ENCODE results near the gene OGA. TPM values are rescaled to one million over a fixed set of nuclear protein-coding genes. Genes with fewer than 3 reads are reported as not detected.

OGA gene
- total RNA-seq, 3 donors from 2014 or later, result 52.0 to 72.2 (median 64.5) TPM

- DNase-seq (no peak), ATAC-seq (no peak)
- no peaks in the 10 kb centered on the region for H3K9me3 Mint-ChIP-seq
- H3K36me3 Mint-ChIP-seq (ENCODE audit: insufficient read depth), result peaks cover 14% of the 10 kb centered on the region
- H3K27me3 Mint-ChIP-seq (ENCODE audit: low read depth), result peaks cover 41% of the 10 kb centered on the region
- H3K4me3 Mint-ChIP-seq, result peak overlapping the region; percentile 70
- peaks cover 48% of the 10 kb centered on the region for H3K4me1 Mint-ChIP-seq (ENCODE audit: low read depth)
Measured at GRCh38 chr10:101778781-101779543, 39.3 kb downstream of the OGA start.

DNA sequence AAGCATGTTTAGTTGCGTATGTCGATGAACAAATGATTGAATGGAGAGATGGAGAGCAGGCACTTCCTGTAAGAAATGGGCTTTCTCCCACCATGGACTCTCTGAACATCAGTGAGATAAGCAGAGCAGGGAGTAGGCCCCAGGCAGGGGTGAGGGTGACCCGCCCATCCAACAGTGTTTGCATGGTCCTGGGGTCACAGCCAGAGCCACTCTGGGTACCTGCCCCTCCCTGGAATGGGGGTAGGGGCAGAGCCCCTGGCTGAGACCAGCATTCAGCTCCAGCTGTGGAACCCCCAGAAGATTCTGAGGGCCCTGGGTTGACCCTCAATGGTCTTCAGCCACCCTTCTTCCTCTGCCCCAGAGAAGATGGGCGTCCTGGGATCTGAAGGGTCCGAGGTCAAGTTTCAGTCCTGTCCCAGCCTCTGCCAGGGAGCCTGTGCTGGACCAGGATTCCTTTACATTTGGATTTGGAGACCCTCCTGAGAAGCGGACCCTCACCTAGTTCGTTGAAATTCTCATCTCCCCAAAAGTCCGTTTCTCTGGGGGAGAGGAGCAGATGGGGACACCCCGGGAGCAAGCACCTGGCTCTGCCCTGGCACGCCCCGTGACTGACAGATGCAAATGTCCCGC, 40.0 kb downstream of the OGA start:
- no peaks in the 10 kb centered on the region for H3K9me3 Mint-ChIP-seq
- H3K4me1 Mint-ChIP-seq (ENCODE audit: low read depth), result peaks cover 46% of the 10 kb centered on the region
- DNase-seq, result no peak
- peak overlapping the region; percentile 70 for H3K4me3 Mint-ChIP-seq
- ATAC-seq, result no peak
- peaks cover 12% of the 10 kb centered on the region for H3K36me3 Mint-ChIP-seq (ENCODE audit: insufficient read depth)
- H3K27me3 Mint-ChIP-seq (ENCODE audit: low read depth), result peaks cover 48% of the 10 kb centered on the region

GRCh38 chr10:101777619-101778145, 40.6 kb downstream of the OGA start:
- ATAC-seq (no peak), DNase-seq (no peak)
- no peaks in the 10 kb centered on the region for H3K9me3 Mint-ChIP-seq
- H3K4me1 Mint-ChIP-seq (ENCODE audit: low read depth), result peaks cover 42% of the 10 kb centered on the region
- peaks cover 12% of the 10 kb centered on the region for H3K36me3 Mint-ChIP-seq (ENCODE audit: insufficient read depth)
- peaks cover 53% of the 10 kb centered on the region for H3K27me3 Mint-ChIP-seq (ENCODE audit: low read depth)
- no peak overlapping the region for H3K4me3 Mint-ChIP-seq

- Mint-ChIP-seq H3K36me3 (ENCODE audit: insufficient read depth) (peaks cover 7% of the 10 kb centered on the region), H3K27me3 (ENCODE audit: low read depth) (peaks cover 64% of the 10 kb centered on the region), H3K4me1 (ENCODE audit: low read depth) (peaks cover 34% of the 10 kb centered on the region), H3K9me3 (no peaks in the 10 kb centered on the region), H3K4me3 (peak overlapping the region; percentile 11)
- no peak for DNase-seq
- ATAC-seq, result no peak
Measured at GRCh38 chr10:101776161-101776817, 42.0 kb downstream of the OGA start.

GRCh38 chr10:101775273-101776160, 42.7 kb downstream of the OGA start, which contains the start of gene FGF8:
TSS of gene FGF8 (minus strand) at chr10:101776114. CDS start at chr10:101775900, 214 bp downstream.
- H3K4me1 Mint-ChIP-seq (ENCODE audit: low read depth), result peaks cover 29% of the 10 kb centered on the region
- H3K36me3 Mint-ChIP-seq (ENCODE audit: insufficient read depth), result peaks cover 7% of the 10 kb centered on the region
- no peak for ATAC-seq
- H3K4me3 Mint-ChIP-seq, result peak within 1 kb of the TSS; percentile 26
- DNase-seq, result no peak
- H3K9me3 Mint-ChIP-seq, result no peaks in the 10 kb centered on the region
- H3K27me3 Mint-ChIP-seq (ENCODE audit: low read depth), result peaks cover 67% of the 10 kb centered on the region

DNA sequence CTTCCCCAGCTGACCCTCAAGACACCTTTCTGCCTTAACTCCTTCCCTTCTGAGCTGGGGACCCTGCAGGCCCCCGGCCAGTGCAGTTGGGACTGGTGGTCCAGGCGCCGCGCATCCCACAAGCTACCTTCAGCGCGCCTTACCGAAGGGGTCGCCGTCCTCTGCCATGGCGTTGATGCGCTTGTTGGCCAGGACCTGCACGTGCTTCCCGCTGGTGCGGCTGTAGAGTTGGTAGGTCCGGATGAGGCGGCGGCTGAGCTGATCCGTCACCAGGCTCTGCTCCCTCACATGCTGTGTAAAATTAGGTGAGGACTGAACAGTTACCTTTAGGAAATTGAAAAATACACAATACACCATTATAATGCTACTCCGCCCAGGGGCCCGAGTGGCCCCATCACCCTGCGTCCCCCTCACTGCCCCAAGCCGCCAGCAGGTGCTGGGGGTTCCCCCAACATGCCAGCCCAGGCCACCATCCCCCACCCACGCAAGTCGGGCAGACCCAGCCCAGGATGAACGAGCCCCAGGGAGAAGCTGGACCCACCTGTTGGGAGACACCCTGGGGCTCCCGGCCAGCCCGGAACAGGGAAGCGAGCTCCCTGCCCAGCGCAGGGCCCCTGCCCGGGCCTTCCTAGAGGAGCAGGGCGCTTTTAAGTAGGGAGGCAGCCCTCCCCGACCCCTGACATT, 43.5 kb downstream of the OGA start:
- no peak for DNase-seq
- no peaks in the 10 kb centered on the region for H3K9me3 Mint-ChIP-seq
- H3K4me3 Mint-ChIP-seq, result peak overlapping the region; percentile 26
- peaks cover 7% of the 10 kb centered on the region for H3K36me3 Mint-ChIP-seq (ENCODE audit: insufficient read depth)
- peak in 1 of 2 donors; percentile 34 for ATAC-seq
- H3K4me1 Mint-ChIP-seq (ENCODE audit: low read depth), result peaks cover 25% of the 10 kb centered on the region
- peaks cover 69% of the 10 kb centered on the region for H3K27me3 Mint-ChIP-seq (ENCODE audit: low read depth)

GRCh38 chr10:101773923-101774588, 44.2 kb downstream of the OGA start:
- Mint-ChIP-seq H3K27me3 (ENCODE audit: low read depth) (peaks cover 71% of the 10 kb centered on the region), H3K4me3 (peak overlapping the region; percentile 37)

GRCh38 chr10:101772895-101773761, 45.1 kb downstream of the OGA start:
- DNase-seq (no peak), ATAC-seq (no peak)
- Mint-ChIP-seq H3K9me3 (no peaks in the 10 kb centered on the region), H3K27me3 (ENCODE audit: low read depth) (peaks cover 66% of the 10 kb centered on the region), H3K4me1 (ENCODE audit: low read depth) (peaks cover 13% of the 10 kb centered on the region), H3K36me3 (ENCODE audit: insufficient read depth) (peaks cover 7% of the 10 kb centered on the region), H3K4me3 (no peak overlapping the region)

More at GRCh38 chr10:101773923-101774588, 44.2 kb downstream of the OGA start:
- H3K4me1 Mint-ChIP-seq (ENCODE audit: low read depth), result peaks cover 19% of the 10 kb centered on the region
- no peak for DNase-seq
- H3K9me3 Mint-ChIP-seq, result no peaks in the 10 kb centered on the region
- peaks cover 7% of the 10 kb centered on the region for H3K36me3 Mint-ChIP-seq (ENCODE audit: insufficient read depth)
- no peak for ATAC-seq

DNA sequence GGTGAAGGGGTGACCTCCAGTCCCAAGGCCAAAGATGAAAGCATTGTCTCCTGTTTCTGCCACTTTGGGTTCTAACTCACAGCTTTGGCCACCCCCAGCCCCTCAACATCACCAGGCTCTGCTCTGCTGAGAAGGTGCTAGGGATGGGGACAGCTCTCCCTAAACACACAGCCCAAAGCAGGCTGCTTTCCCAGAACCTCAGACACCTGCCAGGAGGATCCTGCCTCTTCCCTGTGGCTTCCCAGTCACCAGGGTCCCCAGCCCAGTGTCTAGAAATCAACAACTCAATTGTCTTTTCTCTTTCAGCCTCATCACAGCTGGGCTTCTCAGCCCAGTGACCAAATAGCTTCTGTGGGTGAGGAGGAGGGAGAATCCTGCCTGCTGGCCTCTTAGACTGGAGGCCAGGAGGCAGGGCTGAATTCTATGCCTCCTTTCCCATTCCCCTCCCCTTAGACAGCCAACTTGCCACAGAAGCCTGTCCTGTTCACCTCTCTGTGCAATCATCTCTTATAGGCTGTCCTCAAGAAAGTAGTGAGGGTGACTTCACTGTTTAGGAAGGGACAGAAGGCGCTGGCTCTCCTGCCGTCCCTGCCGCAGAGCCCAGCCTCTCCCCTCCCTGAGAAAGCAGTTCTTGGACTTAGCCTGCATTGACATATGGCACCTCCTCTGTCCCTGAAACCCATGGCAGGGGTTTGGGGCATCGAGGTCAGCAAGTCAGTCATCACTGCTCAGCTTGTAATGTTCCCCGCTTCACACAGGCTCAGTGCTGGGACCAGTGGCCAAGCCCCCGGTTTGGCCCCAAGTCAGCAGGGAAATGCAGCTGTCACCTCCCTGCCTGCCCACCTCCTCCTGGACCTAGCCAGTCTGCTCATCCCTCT, 46.0 kb downstream of the OGA start:
- H3K4me1 Mint-ChIP-seq (ENCODE audit: low read depth), result peaks cover 12% of the 10 kb centered on the region
- DNase-seq, result no peak
- H3K9me3 Mint-ChIP-seq, result no peaks in the 10 kb centered on the region
- H3K27me3 Mint-ChIP-seq (ENCODE audit: low read depth), result peaks cover 61% of the 10 kb centered on the region
- H3K36me3 Mint-ChIP-seq (ENCODE audit: insufficient read depth), result no peaks in the 10 kb centered on the region
- H3K4me3 Mint-ChIP-seq, result no peak overlapping the region
- no peak for ATAC-seq

GRCh38 chr10:101771380-101771779, 46.9 kb downstream of the OGA start:
- H3K4me3 Mint-ChIP-seq, result no peak overlapping the region
- no peaks in the 10 kb centered on the region for H3K36me3 Mint-ChIP-seq (ENCODE audit: insufficient read depth)
- no peaks in the 10 kb centered on the region for H3K9me3 Mint-ChIP-seq
- ATAC-seq, result no peak
- H3K27me3 Mint-ChIP-seq (ENCODE audit: low read depth), result peaks cover 56% of the 10 kb centered on the region
- peaks cover 12% of the 10 kb centered on the region for H3K4me1 Mint-ChIP-seq (ENCODE audit: low read depth)
- DNase-seq, result no peak

- Mint-ChIP-seq H3K4me3 (no peak overlapping the region), H3K36me3 (ENCODE audit: insufficient read depth) (no peaks in the 10 kb centered on the region), H3K27me3 (ENCODE audit: low read depth) (peaks cover 62% of the 10 kb centered on the region), H3K9me3 (no peaks in the 10 kb centered on the region), H3K4me1 (ENCODE audit: low read depth) (peaks cover 12% of the 10 kb centered on the region)
- ATAC-seq (no peak), DNase-seq (no peak)
Measured at GRCh38 chr10:101770331-101771215, 47.7 kb downstream of the OGA start.
